ENCODE measurements around the gene CHP2. TPM values are rescaled to one million over a fixed set of nuclear protein-coding genes. Genes with fewer than 3 reads are reported as not detected.

Gene CHP2
- total RNA-seq, 2 experiments from 2014 or later, result not detected

DNA sequence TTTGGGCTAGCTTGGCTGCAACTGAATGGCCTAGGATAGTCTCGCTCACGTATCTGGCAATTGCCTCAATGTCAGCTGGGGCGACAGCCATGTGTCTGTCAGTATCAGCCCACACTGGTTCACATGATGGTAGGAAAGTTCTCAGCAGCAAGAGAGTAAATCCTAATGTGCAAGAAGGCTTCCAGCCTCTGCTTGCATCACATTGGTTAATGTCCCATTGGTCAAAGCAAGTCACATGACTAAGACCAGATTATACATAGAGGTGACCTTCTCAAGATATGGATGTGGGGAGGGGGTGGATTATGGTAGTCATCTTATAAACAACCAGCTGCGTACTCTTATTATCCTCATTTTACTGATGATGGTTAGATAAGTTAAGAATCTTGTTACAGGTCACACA lies 31.0 kb downstream of the CHP2 start:
- ChIA-PET CTCF (interaction anchor here (1.2 to 2.1 kb wide), 2 partner anchors 15 to 18 kb away, joined by 4 to 8 read pairs; no protein-coding TSS in a partner anchor), POLR2A (no interaction called here)
- DNase-seq (no peak), ATAC-seq (no peak)
- Mint-ChIP-seq H3K4me1 (ENCODE audit: low read depth) (no peaks in the 10 kb centered on the region), H3K36me3 (ENCODE audit: low read depth) (no peaks in the 10 kb centered on the region), H3K4me3 (no peak overlapping the region), H3K27ac (no peak overlapping the region), H3K9me3 (no peaks in the 10 kb centered on the region), H3K27me3 (peaks cover 10% of the 10 kb centered on the region)
- no peak for TF ChIP-seq CTCF (IDR thresholded peaks at IDR 0.05)
- intact Hi-C loops (cut with micrococcal nuclease), result no loop called here

DNA sequence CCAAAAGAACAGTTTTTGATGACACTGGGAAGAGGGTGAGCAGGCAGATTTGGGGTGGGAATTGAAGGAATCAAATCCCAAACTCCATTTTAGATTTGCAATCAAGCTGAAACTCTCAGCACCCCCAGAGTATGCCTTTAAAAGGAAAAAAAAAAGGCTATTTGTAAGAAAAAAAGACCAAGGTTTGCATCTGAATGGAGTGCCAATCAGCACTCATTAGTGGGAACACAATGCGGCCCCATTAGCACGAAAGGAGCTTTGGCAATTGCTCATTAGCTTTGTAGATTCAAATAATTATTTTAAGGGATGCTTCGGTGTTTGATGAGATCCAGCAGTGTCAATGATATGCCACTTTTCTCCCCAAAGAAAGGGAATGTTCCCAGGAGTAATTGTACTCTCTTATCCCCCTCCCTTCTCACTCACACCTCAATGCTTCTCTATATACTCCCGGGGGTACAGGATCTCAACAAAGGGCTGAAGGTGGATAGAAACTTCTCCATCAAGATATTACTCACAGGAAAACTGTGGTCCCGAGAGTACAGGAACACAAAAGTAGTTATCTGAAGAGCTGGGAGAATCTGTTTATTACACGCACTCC lies 32.2 kb downstream of the CHP2 start:
- H3K36me3 Mint-ChIP-seq (ENCODE audit: low read depth), result no peaks in the 10 kb centered on the region
- no peak for ATAC-seq
- no peak for DNase-seq
- no peaks in the 10 kb centered on the region for H3K4me1 Mint-ChIP-seq (ENCODE audit: low read depth)
- no peaks in the 10 kb centered on the region for H3K9me3 Mint-ChIP-seq
- no peak overlapping the region for H3K4me3 Mint-ChIP-seq
- POLR2A ChIA-PET, result no interaction called here
- H3K27me3 Mint-ChIP-seq, result peaks cover 6% of the 10 kb centered on the region
- TF ChIP-seq CTCF (IDR thresholded peaks at IDR 0.05), result no peak
- no peak overlapping the region for H3K27ac Mint-ChIP-seq
- CTCF ChIA-PET, result interaction anchor here (0.6 to 2.1 kb wide), 5 partner anchors 14 to 466 kb away, joined by 3 to 8 read pairs (median 5); no protein-coding TSS in a partner anchor
- intact Hi-C loops (cut with micrococcal nuclease), result no loop called here

- H3K9me3 Mint-ChIP-seq, result no peaks in the 10 kb centered on the region
- TF ChIP-seq CTCF (IDR thresholded peaks at IDR 0.05), result no peak
- no peak for ATAC-seq
- POLR2A ChIA-PET, result no interaction called here
- no peak overlapping the region for H3K27ac Mint-ChIP-seq
- intact Hi-C loops (cut with micrococcal nuclease), result no loop called here
- no peaks in the 10 kb centered on the region for H3K27me3 Mint-ChIP-seq
- H3K4me1 Mint-ChIP-seq (ENCODE audit: low read depth), result no peaks in the 10 kb centered on the region
- CTCF ChIA-PET, result interaction anchor here (1.2 kb wide), 1 partner anchor 123 kb away, joined by 3 read pairs; no protein-coding TSS in a partner anchor
- H3K4me3 Mint-ChIP-seq, result no peak overlapping the region
- H3K36me3 Mint-ChIP-seq (ENCODE audit: low read depth), result no peaks in the 10 kb centered on the region
- no peak for DNase-seq
Measured at GRCh38 chr16:23788685-23789084, 33.9 kb downstream of the CHP2 start.

DNA sequence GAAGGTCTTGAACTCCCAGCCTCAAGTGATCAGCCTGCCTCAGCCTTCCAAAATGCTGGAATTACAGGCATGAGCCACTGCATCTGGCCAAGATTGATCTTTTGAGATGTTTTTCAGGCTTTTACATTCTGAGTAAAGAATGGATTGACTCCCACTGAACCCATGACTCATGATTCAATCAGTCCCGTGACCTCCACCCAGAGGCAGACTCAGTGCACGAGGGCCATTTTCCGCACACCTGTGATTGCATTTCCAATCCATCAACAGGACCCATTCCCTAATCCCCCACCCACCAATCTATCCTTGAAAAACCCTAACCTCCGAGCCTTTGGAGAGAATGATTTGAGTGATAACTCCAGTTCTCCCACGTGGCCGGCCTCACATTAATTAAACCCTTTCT lies 40.6 kb downstream of the CHP2 start:
- Mint-ChIP-seq H3K4me3 (no peak overlapping the region), H3K4me1 (ENCODE audit: low read depth) (no peaks in the 10 kb centered on the region), H3K27ac (no peak overlapping the region), H3K36me3 (ENCODE audit: low read depth) (no peaks in the 10 kb centered on the region), H3K9me3 (no peaks in the 10 kb centered on the region), H3K27me3 (no peaks in the 10 kb centered on the region)
- ChIA-PET CTCF (no interaction called here), POLR2A (no interaction called here)
- no peak for DNase-seq
- ATAC-seq, result no peak
- intact Hi-C loops (cut with micrococcal nuclease), result no loop called here
- TF ChIP-seq CTCF (IDR thresholded peaks at IDR 0.05), result no peak

DNA sequence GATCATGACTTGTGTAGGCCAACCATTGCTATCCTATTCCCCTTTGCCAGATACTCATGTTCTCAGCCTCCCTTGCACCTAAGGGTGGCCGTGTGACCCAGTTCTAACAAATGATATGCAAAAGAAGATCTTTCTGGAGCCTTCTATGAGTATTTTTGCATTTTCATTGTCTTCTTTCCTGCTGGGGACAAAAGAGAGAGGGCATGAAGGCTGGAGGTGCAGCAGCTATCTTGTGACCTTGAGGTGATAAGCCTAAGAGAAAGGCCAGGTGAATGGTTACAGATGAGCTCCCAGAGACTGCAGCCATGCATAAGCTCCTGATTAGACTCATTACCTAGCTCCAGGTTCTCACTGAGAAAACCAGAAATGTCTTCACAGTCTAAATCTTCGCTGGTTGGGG lies 42.1 kb downstream of the CHP2 start:
- CTCF ChIA-PET, result interaction anchor here (1.4 to 13.7 kb wide), 4 partner anchors 11 to 245 kb away, joined by 4 to 312 read pairs (median 6); no protein-coding TSS in a partner anchor
- H3K27me3 Mint-ChIP-seq, result no peaks in the 10 kb centered on the region
- no peak overlapping the region for H3K4me3 Mint-ChIP-seq
- ATAC-seq (no peak), DNase-seq (no peak)
- no peak for TF ChIP-seq CTCF (IDR thresholded peaks at IDR 0.05)
- intact Hi-C loops (cut with micrococcal nuclease), result no loop called here
- no peaks in the 10 kb centered on the region for H3K9me3 Mint-ChIP-seq
- POLR2A ChIA-PET, result no interaction called here
- no peaks in the 10 kb centered on the region for H3K36me3 Mint-ChIP-seq (ENCODE audit: low read depth)
- H3K27ac Mint-ChIP-seq, result no peak overlapping the region
- no peaks in the 10 kb centered on the region for H3K4me1 Mint-ChIP-seq (ENCODE audit: low read depth)

All from activated CD8-positive, alpha-beta T cell treated with anti-CD3 and anti-CD28 coated beads for 36 hours (primary cell).